Measurements from ENCODE around the gene TEAD2.

GRCh38 chr19:49297403-49297802 lies 64.8 kb downstream of the TEAD2 start:
- no peak for TF ChIP-seq MAX (IDR thresholded peaks at IDR 0.05; ENCODE audit: low read depth, low read length)
- TF ChIP-seq POLR2A (IDR thresholded peaks at IDR 0.05; ENCODE audit: extremely low read depth, insufficient read length): no peak
